GM23338 (cell line): ENCODE results near the gene OASL. TPM values are rescaled to one million over a fixed set of nuclear protein-coding genes. Genes with fewer than 3 reads are reported as not detected.

Experiments
- ATAC-seq: fragments of 200-7000 bp; cut with Tn5 transposase; 3 replicates; pipeline ENCODE4 v1.9.1; 2020
- DNase-seq: peaks from one replicate; pipeline ENCODE4 v3.0.0-alpha.2; 2015; ENCODE audit warnings: low spot score
- H2AFZ ChIP-seq: fragments of 200-600 bp; sonication (generic); 2 replicates; pipeline ENCODE4 v1.8.0; 2016; ENCODE audit warnings: antibody characterized with exemption, mild to moderate bottlenecking, moderate library complexity
- H3F3A ChIP-seq: fragments of 200-600 bp; sonication (generic); replicated peaks from 2 replicates; pipeline ENCODE4 v1.8.0; 2017; ENCODE audit warnings: antibody characterized with exemption, mixed run types, low read depth
- H3K27ac ChIP-seq: fragments of 200-600 bp; sonication (generic); 2 replicates; pipeline ENCODE4 v1.6.1; 2016; ENCODE audit warnings: low read depth
- H3K27me3 ChIP-seq: fragments of 200-600 bp; sonication (generic); 2 replicates; pipeline ENCODE4 v1.8.0; 2016; ENCODE audit warnings: mild to moderate bottlenecking, mixed run types, moderate library complexity; ENCODE audit not compliant: insufficient read depth
- H3K36me3 ChIP-seq: fragments of 200-600 bp; sonication (generic); 2 replicates; pipeline ENCODE4 v1.8.0; 2016; ENCODE audit warnings: mild to moderate bottlenecking; ENCODE audit not compliant: insufficient read depth
- H3K4me1 ChIP-seq: fragments of 200-600 bp; sonication (generic); 2 replicates; pipeline ENCODE4 v1.8.0; 2016; ENCODE audit warnings: mild to moderate bottlenecking, moderate library complexity; ENCODE audit not compliant: insufficient read depth
- H3K4me2 ChIP-seq: fragments of 200-600 bp; sonication (generic); 2 replicates; pipeline ENCODE4 v1.7.1; 2017; ENCODE audit warnings: mixed run types
- H3K4me3 ChIP-seq: fragments of 200-600 bp; sonication (generic); 2 replicates; pipeline ENCODE4 v1.6.1; 2016; ENCODE audit warnings: mixed run types
- H3K79me2 ChIP-seq: fragments of 200-600 bp; sonication (generic); replicated peaks from 2 replicates; pipeline ENCODE4 v1.8.0; 2017; ENCODE audit warnings: mild to moderate bottlenecking; ENCODE audit not compliant: insufficient read depth
- H3K9me2 ChIP-seq: fragments of 200-600 bp; sonication (generic); 2 replicates; pipeline ENCODE4 v1.8.0; 2017; ENCODE audit not compliant: insufficient read depth
- H4K20me1 ChIP-seq: fragments of 200-600 bp; sonication (generic); replicated peaks from 2 replicates; pipeline ENCODE4 v1.8.0; 2017; ENCODE audit warnings: mild to moderate bottlenecking; ENCODE audit not compliant: insufficient read depth
- H3K27ac Mint-ChIP-seq: 2 replicates; pipeline ENCODE4 v1.8.0; 2020; ENCODE audit warnings: inconsistent platforms, mild to moderate bottlenecking, moderate library complexity, mixed read lengths
- H3K27me3 Mint-ChIP-seq: 3 replicates; pipeline ENCODE4 v1.8.0; 2022; ENCODE audit warnings: low read depth, mild to moderate bottlenecking, moderate library complexity, mixed read lengths, inconsistent platforms; ENCODE audit not compliant: insufficient read depth, poor library complexity
- H3K36me3 Mint-ChIP-seq: 3 replicates; pipeline ENCODE4 v1.8.0; 2021; ENCODE audit warnings: low read depth, mild to moderate bottlenecking, inconsistent platforms, moderate library complexity, mixed read lengths
- H3K4me1 Mint-ChIP-seq: 3 replicates; pipeline ENCODE4 v1.8.0; 2020; ENCODE audit warnings: mild to moderate bottlenecking, inconsistent platforms, mixed read lengths
- H3K4me3 Mint-ChIP-seq: 3 replicates; pipeline ENCODE4 v1.8.0; 2021; ENCODE audit warnings: moderate library complexity, mild to moderate bottlenecking, inconsistent platforms, mixed read lengths
- H3K9me3 Mint-ChIP-seq: 3 replicates; pipeline ENCODE4 v1.8.0; 2020; ENCODE audit warnings: moderate library complexity, mild to moderate bottlenecking, inconsistent platforms, mixed read lengths
- CREB1 ChIP-seq: fragments of 250-450 bp; sonication (Bioruptor Pico); IDR thresholded peaks from 2 replicates; pipeline ENCODE4 v1.5.0; 2020; ENCODE audit warnings: low read depth, mild to moderate bottlenecking, moderate library complexity
- CTCF ChIP-seq, 2 experiments: fragments of 200-600 bp in 1 of 2; sonication (generic) in 1 of 2; conservative IDR thresholded peaks; 2 replicates each; pipeline versions ENCODE4 v1.5.1 to v1.6.1; 2016 to 2017; ENCODE audit warnings: antibody characterized with exemption in 2 of 2, low read depth in 2 of 2, mild to moderate bottlenecking in 2 of 2, moderate library complexity in 1 of 2
- ETS1 ChIP-seq: IDR thresholded peaks from 2 replicates; pipeline ENCODE4 v1.6.1; 2016; ENCODE audit warnings: antibody characterized with exemption
- EZH2phosphoT487 ChIP-seq: fragments of 200-600 bp; sonication (generic); IDR thresholded peaks from one replicate; pipeline ENCODE4 v1.8.1; 2018; ENCODE audit warnings: antibody characterized with exemption; ENCODE audit not compliant: unreplicated experiment
- JUNB ChIP-seq: IDR thresholded peaks from one replicate; pipeline ENCODE4 v1.6.1; 2016; ENCODE audit warnings: antibody characterized with exemption; ENCODE audit not compliant: unreplicated experiment
- NANOG ChIP-seq: IDR thresholded peaks from 2 replicates; pipeline ENCODE4 v1.6.1; 2016; ENCODE audit warnings: antibody characterized with exemption, borderline replicate concordance
- POLR2AphosphoS5 ChIP-seq: IDR thresholded peaks from 2 replicates; pipeline ENCODE4 v1.6.1; 2016; ENCODE audit warnings: antibody characterized with exemption, low read depth
- REST ChIP-seq: IDR thresholded peaks from one replicate; pipeline ENCODE4 v1.6.1; 2018; ENCODE audit warnings: antibody characterized with exemption; ENCODE audit not compliant: unreplicated experiment
- STAT1 ChIP-seq: IDR thresholded peaks from one replicate; pipeline ENCODE4 v1.6.1; 2016; ENCODE audit warnings: antibody characterized with exemption; ENCODE audit not compliant: unreplicated experiment
- ZNF462 ChIP-seq: fragments of 250-450 bp; sonication (Bioruptor Pico); IDR thresholded peaks from 2 replicates; pipeline ENCODE4 v1.5.0; 2020; ENCODE audit warnings: mild to moderate bottlenecking, moderate library complexity
- polyA plus RNA-seq: library from polyadenylated mRNA; unstranded; fragments of >200 nt; fragmentation: Nextera tagmentation; extraction: Ambion mirVana; gene quantifications from 2 replicates; pipeline ENCODE4 v1.2.1, GENCODE V29; 2016
- total RNA-seq: library from RNA; depleted of rRNA; stranded (reverse); fragments of >200 nt; shearing (Covaris generic); gene quantifications from 2 replicates; pipeline ENCODE4 v1.2.3, GENCODE V29; 2014

OASL gene
- total and polyA plus RNA-seq, 2 experiments from 2014 or later = not detected

- no peaks in the 10 kb centered on the region for H3K4me1 ChIP-seq
- Mint-ChIP-seq H3K27me3 (peaks cover 4% of the 10 kb centered on the region), H3K9me3 (peaks cover 4% of the 10 kb centered on the region; the same call in 2 of the 3 replicates), H3K4me1 (peaks cover 2% of the 10 kb centered on the region; the same call in 1 of the 3 replicates), H3K27ac (no peak overlapping the region), H3K36me3 (no peaks in the 10 kb centered on the region), H3K4me3 (no peak overlapping the region)
- TF ChIP-seq REST (no peak), STAT1 (no peak), CREB1 (CRISPR knock-in tag) (no peak), JUNB (no peak), EZH2phosphoT487 (no peak), POLR2AphosphoS5 (no peak), NANOG (no peak), CTCF (conservative IDR thresholded peaks at IDR 0.05; ENCODE audit: low read depth in 2 of 2) (no peak), ETS1 (no peak)
- no peaks in the 10 kb centered on the region for H3K36me3 ChIP-seq
- DNase-seq = no peak
- H3K27ac ChIP-seq = no peak overlapping the region
- no peaks in the 10 kb centered on the region for H3K27me3 ChIP-seq
- H3F3A ChIP-seq = no peaks in the 10 kb centered on the region
- no peaks in the 10 kb centered on the region for H3K79me2 ChIP-seq
- no peak for ATAC-seq
- H2AFZ ChIP-seq = no peak overlapping the region
- no peak overlapping the region for H3K4me2 ChIP-seq
- H3K9me2 ChIP-seq = no peaks in the 10 kb centered on the region
- no peaks in the 10 kb centered on the region for H4K20me1 ChIP-seq
- no peak overlapping the region for H3K4me3 ChIP-seq
These were observed 45.2 kb upstream of the OASL start for GRCh38 chr12:121084229-121084628.

- Histone ChIP-seq H2AFZ (no peak overlapping the region), H3F3A (no peaks in the 10 kb centered on the region), H3K79me2 (no peaks in the 10 kb centered on the region), H3K9me2 (no peaks in the 10 kb centered on the region), H3K36me3 (0 out of 2 replicates have a peak, but pooled peaks cover 3% of the 10 kb centered on the region), H3K27me3 (no peaks in the 10 kb centered on the region), H3K27ac (no peak overlapping the region), H4K20me1 (no peaks in the 10 kb centered on the region), H3K4me2 (no peak overlapping the region), H3K4me1 (no peaks in the 10 kb centered on the region), H3K4me3 (no peak overlapping the region)
- H3K36me3 Mint-ChIP-seq = no peaks in the 10 kb centered on the region; the same call in 2 of the 3 replicates
- no peak for DNase-seq
- H3K27me3 Mint-ChIP-seq = peaks cover 2% of the 10 kb centered on the region
- H3K4me3 Mint-ChIP-seq = no peak overlapping the region
- H3K27ac Mint-ChIP-seq = no peak overlapping the region
- no peak for ATAC-seq
- H3K4me1 Mint-ChIP-seq = no peaks in the 10 kb centered on the region
- H3K9me3 Mint-ChIP-seq = peaks cover 10% of the 10 kb centered on the region; the same call in 2 of the 3 replicates
- TF ChIP-seq ZNF462 (no peak), STAT1 (no peak)
These were observed 41.9 kb upstream of the OASL start for GRCh38 chr12:121080909-121081308.
